K562 (cell line): ENCODE measurements around the gene TEX14. TPM values are rescaled to one million over a fixed set of nuclear protein-coding genes. Genes with fewer than 3 reads are reported as not detected.

ENCODE experiments used
- DDX20 ChIP-seq: fragments of 450-650 bp; IDR thresholded peaks from 2 replicates; pipeline ENCODE4 v1.6.1; 2016; ENCODE audit warnings: missing genetic modification characterization, low read depth, mild to moderate bottlenecking, missing compliant biosample characterization, moderate library complexity
- DMBX1 ChIP-seq: fragments of 250-450 bp; sonication (Bioruptor Pico); IDR thresholded peaks from 2 replicates; pipeline ENCODE4 v1.8.0; 2022; ENCODE audit warnings: inconsistent platforms, mild to moderate bottlenecking, moderate library complexity, borderline replicate concordance
- EGR1 ChIP-seq: fragments of 450-650 bp; conservative IDR thresholded peaks from 2 replicates; pipeline ENCODE4 v1.6.1; 2017; ENCODE audit warnings: mild to moderate bottlenecking
- FOXO4 ChIP-seq: fragments of 450-650 bp; formaldehyde crosslinking; IDR thresholded peaks from 2 replicates; pipeline ENCODE4 v1.4.0; 2020; ENCODE audit warnings: mild to moderate bottlenecking, moderate library complexity
- GTF2E2 ChIP-seq: fragments of 200-800 bp; sonication (Bioruptor generic); IDR thresholded peaks from 2 replicates; pipeline ENCODE4 v1.6.1; 2016; ENCODE audit warnings: missing genetic modification characterization, missing compliant biosample characterization
- HDAC8 ChIP-seq: fragments of 450-650 bp; IDR thresholded peaks from 2 replicates; pipeline ENCODE4 v1.6.1; 2016; ENCODE audit warnings: mild to moderate bottlenecking, missing genetic modification characterization, moderate library complexity, missing compliant biosample characterization
- LCOR ChIP-seq: sonication (generic); formaldehyde crosslinking; IDR thresholded peaks from 2 replicates; pipeline ENCODE4 v1.8.0; 2022; ENCODE audit warnings: mild to moderate bottlenecking, missing genetic modification reagents
- SMAD3 ChIP-seq: fragments of 450-650 bp; formaldehyde crosslinking; conservative IDR thresholded peaks from 2 replicates; pipeline ENCODE4 v1.4.0; 2020; ENCODE audit warnings: mild to moderate bottlenecking
- SMARCA5 ChIP-seq: fragments of 450-650 bp; IDR thresholded peaks from 2 replicates; pipeline ENCODE4 v1.6.1; 2016
- SRSF7 ChIP-seq: fragments of 200-400 bp; formaldehyde crosslinking; optimal IDR thresholded peaks from 2 replicates; pipeline ENCODE3; 2017; ENCODE audit warnings: mild to moderate bottlenecking, low read depth, low read length
- ZNF436 ChIP-seq: fragments of 250-450, 450-650 bp; sonication (Bioruptor Pico); formaldehyde crosslinking; IDR thresholded peaks from 2 replicates; pipeline ENCODE4 v1.7.0; 2020; ENCODE audit warnings: mild to moderate bottlenecking
- ZNF518B ChIP-seq: fragments of 250-450 bp; sonication (Bioruptor Pico); IDR thresholded peaks from 2 replicates; pipeline ENCODE4 v1.5.0; 2021; ENCODE audit warnings: mild to moderate bottlenecking, moderate library complexity
- ZNF77 ChIP-seq: fragments of 250-450 bp; sonication (Bioruptor Pico); IDR thresholded peaks from 2 replicates; pipeline ENCODE4 v1.5.0; 2020
- polyA plus RNA-seq, 8 experiments: library from polyadenylated mRNA; depleted of rRNA in 4 of 8; stranded (reverse) in 5 of 8; unstranded in 3 of 8; fragments of >200 nt; fragmentation: Nextera tagmentation in 2 of 8; fragmentation: Illumina TruSeq in 1 of 8; extraction: Ambion mirVana in 2 of 8; extraction: Trizol in 1 of 8; gene quantifications; 2 replicates each; pipeline versions ENCODE4 v1.2.1 to v1.2.3, GENCODE V29; 2011 to 2014; ENCODE audit warnings: inconsistent platforms in 1 of 8, missing spikeins in 1 of 8
- total RNA-seq, 7 experiments: library from RNA; depleted of rRNA in 6 of 7; stranded (reverse); fragments of >200 nt in 6 of 7; fragmentation: Illumina TruSeq in 2 of 7; extraction: Trizol in 2 of 7; gene quantifications; 2 replicates each; pipeline versions ENCODE4 v1.2.1 to v1.2.3, GENCODE V29; 2011 to 2021; ENCODE audit warnings: low replicate concordance in 1 of 7
- TF ChIP-seq, protein P1 (sequence below): fragments of 450-650 bp; IDR thresholded peaks from 2 replicates; pipeline ENCODE4 v1.6.1; 2017; ENCODE audit warnings: antibody characterized with exemption
- TF ChIP-seq, protein P2 (sequence below): IDR thresholded peaks from 3 replicates; pipeline ENCODE4 v1.6.1; 2011; ENCODE audit warnings: borderline replicate concordance, mild to moderate bottlenecking; ENCODE audit not compliant: insufficient read length, insufficient read depth
- TF ChIP-seq, protein P3 (sequence below): sonication (generic); formaldehyde crosslinking; IDR thresholded peaks from 2 replicates; pipeline ENCODE4 v1.9.0; 2022; ENCODE audit warnings: mild to moderate bottlenecking, missing genetic modification reagents

The TEX14 gene
- total and polyA plus RNA-seq, 9 of the 15 experiments (the other 6 are each of a cell fraction or from before 2014, with no cell fraction given), result 0.05 to 0.12 (median 0.09) TPM; not detected in 1

DNA sequence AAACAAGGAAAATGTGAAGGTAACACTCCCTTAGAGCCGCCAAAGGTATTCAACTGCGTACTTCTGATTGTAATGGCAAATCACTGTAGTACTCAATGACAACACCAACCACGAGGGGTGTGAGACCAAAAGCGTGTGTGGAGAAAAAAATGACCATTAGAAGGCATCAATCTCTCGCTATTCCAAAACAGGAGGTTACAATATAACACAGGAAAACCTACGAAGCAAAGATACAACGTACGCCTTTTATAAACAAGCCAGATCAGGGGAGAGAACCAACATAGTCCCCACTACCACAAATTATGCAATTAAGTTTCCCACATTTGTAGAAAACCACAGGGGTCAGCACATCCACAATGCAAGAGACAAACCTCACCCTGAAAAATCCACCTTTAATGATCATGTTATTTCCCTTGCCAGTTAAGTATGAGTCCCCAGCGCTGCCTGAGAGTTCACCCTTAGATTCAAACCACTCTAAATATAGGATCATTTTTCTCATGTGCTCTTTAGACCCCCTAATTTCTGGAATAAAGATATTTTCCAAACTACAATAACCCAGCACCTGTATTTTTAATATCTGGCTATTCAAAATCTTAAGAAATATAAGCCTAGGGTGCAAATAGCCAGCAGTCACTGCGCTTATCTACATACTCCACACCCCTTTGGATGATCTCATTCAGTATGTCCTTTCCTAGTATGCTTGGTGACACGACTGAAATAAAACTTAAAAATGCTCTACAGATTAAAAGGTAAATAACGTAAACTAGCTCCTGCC, 12.4 kb downstream of the TEX14 start (continued):
- TF ChIP-seq HDAC8 (tag), result no peak
- peak; percentile 83; the same call in 1 of the 2 replicates for TF ChIP-seq DMBX1
- TF ChIP-seq, protein P1, sequence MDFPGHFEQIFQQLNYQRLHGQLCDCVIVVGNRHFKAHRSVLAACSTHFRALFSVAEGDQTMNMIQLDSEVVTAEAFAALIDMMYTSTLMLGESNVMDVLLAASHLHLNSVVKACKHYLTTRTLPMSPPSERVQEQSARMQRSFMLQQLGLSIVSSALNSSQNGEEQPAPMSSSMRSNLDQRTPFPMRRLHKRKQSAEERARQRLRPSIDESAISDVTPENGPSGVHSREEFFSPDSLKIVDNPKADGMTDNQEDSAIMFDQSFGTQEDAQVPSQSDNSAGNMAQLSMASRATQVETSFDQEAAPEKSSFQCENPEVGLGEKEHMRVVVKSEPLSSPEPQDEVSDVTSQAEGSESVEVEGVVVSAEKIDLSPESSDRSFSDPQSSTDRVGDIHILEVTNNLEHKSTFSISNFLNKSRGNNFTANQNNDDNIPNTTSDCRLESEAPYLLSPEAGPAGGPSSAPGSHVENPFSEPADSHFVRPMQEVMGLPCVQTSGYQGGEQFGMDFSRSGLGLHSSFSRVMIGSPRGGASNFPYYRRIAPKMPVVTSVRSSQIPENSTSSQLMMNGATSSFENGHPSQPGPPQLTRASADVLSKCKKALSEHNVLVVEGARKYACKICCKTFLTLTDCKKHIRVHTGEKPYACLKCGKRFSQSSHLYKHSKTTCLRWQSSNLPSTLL, result no peak
- TF ChIP-seq SMARCA5, result 0 out of 2 replicates have a peak, but pooled peaks have one; percentile 7
- peak; percentile 100 for TF ChIP-seq ZNF518B (CRISPR knock-in tag)
- TF ChIP-seq LCOR, result peak; percentile 99
- peak; percentile 61 for TF ChIP-seq EGR1
- TF ChIP-seq, protein P2, sequence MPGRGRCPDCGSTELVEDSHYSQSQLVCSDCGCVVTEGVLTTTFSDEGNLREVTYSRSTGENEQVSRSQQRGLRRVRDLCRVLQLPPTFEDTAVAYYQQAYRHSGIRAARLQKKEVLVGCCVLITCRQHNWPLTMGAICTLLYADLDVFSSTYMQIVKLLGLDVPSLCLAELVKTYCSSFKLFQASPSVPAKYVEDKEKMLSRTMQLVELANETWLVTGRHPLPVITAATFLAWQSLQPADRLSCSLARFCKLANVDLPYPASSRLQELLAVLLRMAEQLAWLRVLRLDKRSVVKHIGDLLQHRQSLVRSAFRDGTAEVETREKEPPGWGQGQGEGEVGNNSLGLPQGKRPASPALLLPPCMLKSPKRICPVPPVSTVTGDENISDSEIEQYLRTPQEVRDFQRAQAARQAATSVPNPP, result peak; percentile 59
- TF ChIP-seq SRSF7, result no peak
- peak; percentile 100 for TF ChIP-seq GTF2E2 (tag)
- peak; percentile 100 for TF ChIP-seq SMAD3 (CRISPR knock-in tag)
- TF ChIP-seq, protein P3, sequence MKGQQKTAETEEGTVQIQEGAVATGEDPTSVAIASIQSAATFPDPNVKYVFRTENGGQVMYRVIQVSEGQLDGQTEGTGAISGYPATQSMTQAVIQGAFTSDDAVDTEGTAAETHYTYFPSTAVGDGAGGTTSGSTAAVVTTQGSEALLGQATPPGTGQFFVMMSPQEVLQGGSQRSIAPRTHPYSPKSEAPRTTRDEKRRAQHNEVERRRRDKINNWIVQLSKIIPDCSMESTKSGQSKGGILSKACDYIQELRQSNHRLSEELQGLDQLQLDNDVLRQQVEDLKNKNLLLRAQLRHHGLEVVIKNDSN (CRISPR knock-in tag), result no peak
- TF ChIP-seq ZNF77 (CRISPR knock-in tag), result peak; percentile 100
- TF ChIP-seq ZNF436 (CRISPR knock-in tag), result peak; percentile 100
- peak; percentile 67 for TF ChIP-seq DDX20 (tag)
- peak; percentile 100 for TF ChIP-seq FOXO4 (CRISPR knock-in tag)
